Dedifferentiated amniotic fluid mesenchymal stem cell (primary cell): ENCODE measurements around the gene LMBRD1.
"Not testable (repeated sequence)": the region's sequence is repeated elsewhere in the genome, so short reads cannot be mapped to it uniquely, and the experiment has no call there.

Experiments
- DNase-seq: peaks from one replicate; pipeline ENCODE4 v3.0.0-alpha.2; 2016; ENCODE audit errors: extremely low spot score

The LMBRD1 gene

GRCh38 chr6:69732640-69733039 lies 64.2 kb downstream of the LMBRD1 start:
- peak; percentile 27 for DNase-seq

DNA sequence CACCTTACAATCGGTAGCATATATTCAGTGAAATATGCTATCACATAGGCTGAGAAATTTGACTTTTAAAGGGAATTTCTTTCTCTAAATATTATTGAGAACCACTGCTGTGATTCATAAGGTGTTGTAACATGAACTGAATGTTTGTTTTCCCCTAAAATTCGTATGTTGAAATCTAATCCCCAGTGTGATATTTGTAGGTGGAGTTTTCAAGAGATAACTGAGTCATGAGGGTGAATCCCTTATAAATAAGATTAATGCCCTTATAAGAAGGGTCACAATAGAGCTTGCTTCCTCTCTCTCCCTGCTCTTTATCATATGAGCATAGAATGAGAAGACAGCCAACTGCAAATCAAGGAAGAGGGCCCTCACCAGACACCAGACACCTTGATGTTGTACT lies 64.8 kb downstream of the LMBRD1 start:
- DNase-seq, result no peak

DNA sequence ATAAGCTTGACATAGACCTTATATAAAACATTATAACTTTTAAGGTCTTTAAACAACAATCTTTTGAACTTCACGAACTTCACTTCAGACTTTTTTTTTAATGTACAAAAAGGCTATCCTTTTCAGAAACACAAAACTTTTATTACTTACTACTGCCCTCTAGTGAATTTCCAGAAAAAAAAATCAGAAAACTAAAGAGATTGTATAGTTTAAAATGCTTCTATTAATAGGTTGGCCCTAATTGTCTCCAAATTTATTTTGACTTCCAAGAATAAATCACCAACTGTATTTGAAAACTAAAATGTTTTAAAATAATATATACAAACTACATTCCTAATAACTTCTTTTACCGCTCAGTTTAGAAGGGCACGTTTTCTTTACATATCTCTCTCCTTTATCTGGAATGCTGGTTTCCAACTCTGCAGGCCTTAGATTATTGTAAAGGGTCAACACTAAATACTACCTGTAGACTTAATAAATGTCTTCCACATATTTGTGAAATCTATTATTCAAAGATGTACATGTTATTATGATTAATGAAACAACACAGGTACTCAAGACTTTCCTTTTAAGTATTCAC lies 66.8 kb downstream of the LMBRD1 start:
- peak; percentile 26 for DNase-seq

DNA sequence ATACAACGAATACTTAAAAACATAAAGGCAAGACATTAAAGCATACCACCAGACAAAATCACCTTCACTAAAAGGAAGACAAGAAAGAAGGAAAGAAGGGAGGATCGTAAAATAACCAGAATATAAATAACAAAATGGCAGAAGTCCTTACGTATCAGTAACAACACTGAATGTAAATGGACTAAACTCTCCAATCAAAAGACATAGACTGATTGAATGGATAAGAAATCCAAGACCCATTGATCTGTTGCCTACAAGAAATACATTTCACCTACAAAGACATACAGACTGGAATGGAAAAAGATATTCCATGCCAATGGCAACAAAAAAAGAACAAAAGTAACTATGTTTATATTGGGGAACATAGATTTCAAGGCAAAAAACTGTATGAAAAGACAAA lies 74.1 kb downstream of the LMBRD1 start:
- DNase-seq, result no peak

DNA sequence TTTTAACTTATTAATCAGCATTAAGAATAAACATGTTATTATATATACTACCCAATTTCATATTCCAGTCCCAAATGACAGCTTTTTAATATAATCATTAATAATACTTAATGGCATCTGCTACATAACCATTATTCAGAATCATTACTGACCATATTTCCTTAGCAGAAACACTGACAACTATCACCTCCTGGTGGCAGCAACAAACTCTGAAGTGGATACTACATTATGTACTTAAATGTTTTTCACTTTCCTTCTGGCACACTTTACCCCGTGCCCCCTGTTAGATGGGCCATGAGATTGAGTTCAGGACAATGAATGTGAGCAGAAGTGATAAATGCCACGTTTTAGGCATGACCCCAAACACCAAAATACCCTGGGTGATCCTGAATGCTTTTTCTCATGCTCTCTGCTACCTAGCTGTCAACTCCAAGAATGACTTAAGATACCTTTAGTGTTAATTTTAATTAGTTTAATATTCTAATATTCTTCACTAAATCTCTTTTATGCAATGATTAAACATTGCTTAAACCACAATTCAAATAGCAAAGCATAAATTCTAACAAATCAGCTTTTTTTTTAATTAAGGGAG lies 77.1 kb downstream of the LMBRD1 start:
- no peak for DNase-seq

GRCh38 chr6:69706724-69707123 lies 90.1 kb downstream of the LMBRD1 start:
- DNase-seq, result no peak

DNA sequence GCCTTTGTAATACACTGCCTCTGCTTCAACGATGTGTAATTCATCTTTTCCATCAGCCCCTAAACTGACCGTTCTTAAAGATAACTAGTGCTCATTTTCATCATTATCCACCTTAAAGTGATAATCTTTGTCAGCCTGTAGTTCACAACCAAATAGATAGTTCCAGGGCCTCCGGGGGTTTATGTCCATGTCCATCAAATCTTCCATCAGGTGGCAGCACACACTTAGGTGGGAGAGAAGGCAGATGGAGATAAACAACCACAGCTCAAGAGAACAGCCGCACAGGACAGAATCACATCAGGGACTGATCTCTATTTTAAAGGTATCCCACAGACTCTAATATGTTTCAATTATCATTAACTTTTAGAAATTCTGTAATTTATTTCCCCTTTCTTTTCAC lies 90.9 kb downstream of the LMBRD1 start:
- no peak for DNase-seq

DNA sequence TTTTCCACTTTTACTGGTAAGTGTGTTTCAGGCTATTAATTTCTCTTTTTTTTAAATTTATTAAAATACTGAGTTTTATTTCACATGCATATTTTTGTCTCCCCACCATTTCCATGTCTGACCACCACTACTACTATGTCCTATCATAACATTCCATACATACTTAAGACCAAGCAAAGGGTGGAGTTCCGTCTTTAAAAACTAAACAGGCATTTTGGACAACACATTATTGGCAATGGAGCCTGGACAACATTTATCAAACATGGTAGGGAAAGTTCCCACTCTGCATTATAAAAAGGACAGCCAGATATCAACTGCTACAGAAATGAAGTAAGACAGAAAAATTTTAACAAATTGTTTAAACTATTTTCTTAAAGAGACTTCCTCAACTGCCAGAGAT lies 91.9 kb downstream of the LMBRD1 start:
- no peak for DNase-seq

DNA sequence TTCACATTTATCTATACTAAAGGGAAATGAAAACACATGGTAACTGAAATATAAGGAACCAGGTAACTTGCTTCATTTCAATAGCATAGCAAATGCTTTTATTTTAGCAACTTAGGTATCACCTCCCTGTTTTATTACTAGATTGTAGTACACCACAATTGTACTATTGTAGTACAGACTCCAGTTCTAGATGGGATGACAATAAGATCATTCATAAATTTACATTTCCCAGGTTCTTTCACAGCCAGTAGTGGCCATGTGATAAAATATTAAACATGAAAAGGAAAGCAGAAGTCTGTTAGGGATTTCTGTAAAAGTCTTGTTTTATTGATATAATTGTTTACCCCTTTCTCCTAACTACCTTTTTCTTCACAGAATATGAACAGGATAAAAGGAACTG lies 97.2 kb downstream of the LMBRD1 start:
- DNase-seq, result no peak

GRCh38 chr6:69696273-69696672 lies 100.5 kb downstream of the LMBRD1 start:
- DNase-seq, result no peak

- DNase-seq, result no peak
These were observed 103.0 kb downstream of the LMBRD1 start for GRCh38 chr6:69693762-69694161.

- no peak for DNase-seq
These were observed 105.8 kb downstream of the LMBRD1 start for GRCh38 chr6:69690986-69691385.

DNA sequence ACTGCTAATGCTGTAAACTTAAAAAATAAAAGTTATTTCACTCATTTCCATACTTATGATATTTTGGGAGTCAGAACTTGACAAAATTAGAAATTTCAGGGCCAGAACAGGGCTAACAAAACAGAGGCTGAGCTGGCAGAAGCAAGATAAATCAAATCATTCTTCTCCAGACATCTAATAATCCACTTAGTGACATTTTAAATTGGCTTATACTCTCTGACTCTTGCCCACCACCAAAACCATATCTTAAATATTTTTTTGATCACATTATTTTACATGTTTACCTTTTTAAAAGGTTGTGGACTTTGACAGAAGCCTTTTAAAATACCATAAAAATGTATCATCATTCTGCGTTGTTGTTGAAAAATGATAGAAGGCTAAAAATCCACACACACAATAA lies 116.5 kb downstream of the LMBRD1 start:
- DNase-seq, result no peak

DNA sequence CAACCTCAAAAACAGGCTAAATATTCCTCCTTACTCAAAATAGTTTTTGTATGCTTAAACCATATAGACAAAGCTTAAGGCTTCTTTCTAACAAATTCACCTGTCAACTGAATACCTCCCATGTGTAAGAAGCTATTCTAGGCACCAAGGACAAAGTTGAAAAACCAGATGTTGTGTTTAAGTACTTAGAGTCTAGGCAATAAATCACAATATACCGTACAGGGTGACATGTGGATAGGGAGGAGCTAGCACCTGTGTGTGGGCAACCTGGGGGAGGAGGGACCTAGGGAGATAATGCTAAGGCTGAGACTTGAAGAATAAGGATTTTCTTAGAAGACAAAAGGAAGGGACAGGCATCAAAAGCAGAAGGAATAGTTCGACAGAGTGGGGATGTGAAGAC lies 123.5 kb downstream of the LMBRD1 start:
- no peak for DNase-seq

DNA sequence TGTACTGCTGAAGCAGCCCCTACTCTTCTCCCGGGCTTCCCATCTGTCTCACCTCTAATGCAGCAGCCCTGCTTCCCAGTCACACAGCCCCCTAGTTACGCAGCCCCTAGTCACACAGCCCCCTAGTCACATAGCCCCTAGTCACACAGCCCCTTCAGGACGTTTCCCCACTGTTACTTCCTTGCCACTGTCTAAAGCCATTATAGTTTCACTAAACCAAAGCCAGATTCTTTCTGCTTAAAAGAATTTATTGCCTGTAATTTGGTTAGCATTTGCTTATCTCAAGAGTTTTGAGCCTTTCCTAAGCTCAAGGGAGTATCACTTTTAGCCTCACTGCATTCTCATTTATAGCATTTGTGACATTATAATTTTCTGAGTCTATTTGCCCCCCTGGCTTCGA lies 127.9 kb downstream of the LMBRD1 start:
- DNase-seq, result no peak

GRCh38 chr6:69666779-69667178 lies 130.0 kb downstream of the LMBRD1 start:
- not testable (repeated sequence) for DNase-seq

DNA sequence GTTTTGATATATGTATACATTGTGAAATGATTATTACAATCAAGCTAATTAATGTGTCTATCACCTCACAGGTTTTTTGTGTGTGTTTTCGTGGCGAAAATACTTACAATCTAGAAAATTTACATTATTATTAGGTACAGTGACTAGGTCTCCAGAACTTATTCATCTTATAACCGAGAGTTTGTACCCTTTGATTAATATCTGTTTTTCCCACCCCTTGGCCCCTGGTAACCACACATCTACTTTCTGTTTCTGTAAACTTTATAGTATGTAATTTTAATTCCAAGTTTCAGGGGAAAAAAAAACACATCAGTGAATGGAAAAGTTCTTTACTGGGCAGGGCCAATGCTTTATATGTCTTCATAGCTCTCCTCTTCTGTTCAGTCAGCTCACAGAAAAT lies 131.4 kb downstream of the LMBRD1 start:
- DNase-seq, result no peak

DNA sequence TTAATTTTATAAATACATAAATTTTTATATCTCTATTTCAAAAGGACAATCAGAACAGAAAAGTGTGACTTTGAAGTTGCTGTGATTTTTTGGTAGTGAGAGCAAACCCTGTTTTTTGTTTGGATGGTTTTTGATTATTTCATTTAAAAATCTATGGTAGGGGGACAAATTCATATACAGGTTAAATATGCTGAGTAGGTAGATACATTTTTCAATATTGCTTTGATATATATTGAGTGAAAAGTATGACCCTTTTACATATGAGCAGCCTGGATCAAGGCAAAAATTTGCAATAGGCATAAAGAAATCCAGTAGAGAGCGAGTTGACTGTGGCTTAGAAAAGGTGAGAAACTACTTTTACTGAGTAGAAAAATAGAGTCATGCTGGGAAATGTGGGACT lies 132.3 kb downstream of the LMBRD1 start:
- no peak for DNase-seq

- DNase-seq, result no peak
These were observed 133.6 kb downstream of the LMBRD1 start for GRCh38 chr6:69663215-69663614.

GRCh38 chr6:69650703-69651102 lies 146.1 kb downstream of the LMBRD1 start:
- no peak for DNase-seq

DNA sequence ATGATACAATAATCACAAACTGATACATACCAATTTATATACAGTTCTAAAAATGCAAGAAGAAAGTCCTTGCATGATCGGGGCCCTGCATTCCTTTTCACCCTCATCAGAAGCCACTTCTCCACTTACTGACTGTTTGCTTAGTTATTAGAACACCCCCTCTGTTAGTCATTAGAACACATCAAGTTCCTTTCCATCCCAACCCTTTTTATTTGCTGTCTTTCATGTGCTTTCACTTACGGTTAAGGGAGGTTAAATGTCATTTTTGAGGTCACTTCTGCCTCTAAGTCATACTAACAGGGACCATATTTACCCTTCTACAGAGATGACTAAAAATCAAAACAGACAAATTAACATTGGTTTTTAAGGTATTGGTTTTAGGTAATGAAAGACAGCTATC lies 149.1 kb downstream of the LMBRD1 start:
- no peak for DNase-seq

DNA sequence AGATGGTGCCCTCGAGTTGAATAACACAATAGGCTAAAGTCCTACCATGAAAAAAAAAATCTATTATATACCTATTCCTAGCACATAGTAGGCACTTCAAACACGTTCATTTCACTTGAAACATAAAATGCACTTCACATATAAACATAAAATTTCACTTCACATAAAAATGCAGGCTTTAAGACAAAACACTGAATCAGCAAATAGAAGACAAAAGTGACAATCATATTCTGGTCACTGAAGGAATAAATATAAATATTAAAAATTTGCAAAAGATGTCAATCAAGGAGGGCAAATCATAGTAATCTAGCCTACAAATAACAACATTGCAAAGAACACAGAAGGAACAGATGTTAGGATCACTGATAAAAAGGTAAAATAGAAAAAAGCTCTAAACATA lies 153.1 kb downstream of the LMBRD1 start:
- DNase-seq, result no peak

DNA sequence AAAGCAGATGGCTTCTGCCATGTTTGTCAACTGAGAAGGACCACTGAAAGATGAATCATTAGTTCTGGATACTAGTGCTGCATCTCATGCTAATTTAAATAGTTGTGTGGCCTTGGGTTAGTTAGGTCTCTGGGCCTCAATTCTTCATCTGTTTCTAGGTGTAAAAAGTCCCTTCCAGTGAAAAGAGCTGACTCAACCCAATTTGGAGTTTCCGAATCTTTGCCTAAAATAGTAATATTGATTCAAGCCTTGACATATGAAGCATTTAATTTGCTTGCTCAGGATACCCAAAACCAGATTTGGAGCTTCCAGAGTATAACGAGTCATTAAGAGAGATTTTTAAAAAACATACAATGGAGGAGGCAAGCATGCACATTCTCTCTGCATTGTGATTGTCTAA lies 163.9 kb downstream of the LMBRD1 start:
- DNase-seq, result no peak
